NCI-H2029 (cell line): ENCODE measurements around the gene COL7A1.
"Not testable (repeated sequence)": the region's sequence is repeated elsewhere in the genome, so short reads cannot be mapped to it uniquely, and the experiment has no call there.

Experiments
- DNase-seq: peaks from one replicate; lab custom pipeline; 2025; lab: John Stamatoyannopoulos, UW

Gene COL7A1

DNA sequence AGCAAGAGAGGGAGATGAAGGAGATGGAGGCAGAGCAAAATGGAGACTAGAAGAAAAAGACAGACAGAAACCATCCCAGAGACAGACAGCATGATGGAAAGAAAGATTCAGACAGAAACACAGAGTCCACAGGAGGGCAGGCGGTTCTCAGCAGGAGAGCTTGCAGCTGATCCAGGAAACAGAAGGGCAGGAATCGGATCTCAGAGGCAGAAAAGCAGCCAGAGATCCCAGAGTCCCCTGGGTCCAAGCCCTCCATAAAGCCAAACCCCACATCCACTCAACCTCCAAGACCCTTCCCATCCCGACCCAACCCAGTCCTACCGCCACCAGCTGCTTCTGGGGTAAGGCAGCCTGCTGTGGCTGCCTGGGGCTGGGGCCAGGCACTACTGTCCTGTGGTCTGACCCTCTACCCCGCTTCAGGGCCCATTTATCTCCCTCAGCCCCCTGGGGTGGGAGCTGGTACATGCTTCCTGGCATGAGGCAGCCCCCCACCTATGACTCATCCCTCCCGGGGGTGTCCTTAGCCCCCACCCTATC, 31.7 kb downstream of the COL7A1 start, which contains the start of gene UCN2:
TSS of gene UCN2 (minus strand) at position 400 of the 537 bp plus-strand sequence. CDS start 657 bp downstream, outside the sequence.
- no peak for DNase-seq

DNA sequence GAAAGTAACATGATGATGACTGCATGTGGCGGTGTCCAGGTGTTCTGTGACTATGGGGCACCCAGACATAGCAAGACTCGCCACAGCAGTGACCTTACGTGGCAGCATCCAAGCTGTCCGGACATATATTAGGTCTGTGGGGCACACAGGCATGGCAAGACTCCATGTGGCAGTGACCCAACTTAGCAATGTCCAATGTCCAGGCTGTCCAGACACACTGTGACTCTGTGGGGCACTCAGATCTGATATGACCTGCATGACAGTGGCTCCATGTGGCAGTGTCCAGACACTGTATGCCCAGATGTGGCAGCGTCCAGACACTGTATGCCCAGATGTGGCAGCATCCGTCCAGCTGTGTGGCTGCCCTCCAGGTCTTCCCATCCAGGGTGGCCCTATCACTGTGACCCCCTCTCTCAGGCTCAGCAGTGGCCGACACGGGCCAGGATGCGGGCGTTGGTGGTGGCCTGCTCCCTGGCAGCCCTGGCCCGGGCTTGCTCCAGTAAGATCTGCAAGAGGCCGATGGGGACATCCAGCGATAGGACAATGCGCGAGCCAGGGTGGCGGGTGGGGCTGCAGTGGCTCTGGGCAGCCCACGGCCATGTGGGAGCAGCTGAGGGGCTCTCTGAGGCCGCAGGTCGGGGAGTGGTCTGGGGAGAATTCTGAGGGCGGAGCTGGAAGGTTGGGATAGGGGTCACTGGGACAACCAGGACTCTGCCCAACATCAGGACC, 32.6 kb downstream of the COL7A1 start:
- DNase-seq, result no peak

DNA sequence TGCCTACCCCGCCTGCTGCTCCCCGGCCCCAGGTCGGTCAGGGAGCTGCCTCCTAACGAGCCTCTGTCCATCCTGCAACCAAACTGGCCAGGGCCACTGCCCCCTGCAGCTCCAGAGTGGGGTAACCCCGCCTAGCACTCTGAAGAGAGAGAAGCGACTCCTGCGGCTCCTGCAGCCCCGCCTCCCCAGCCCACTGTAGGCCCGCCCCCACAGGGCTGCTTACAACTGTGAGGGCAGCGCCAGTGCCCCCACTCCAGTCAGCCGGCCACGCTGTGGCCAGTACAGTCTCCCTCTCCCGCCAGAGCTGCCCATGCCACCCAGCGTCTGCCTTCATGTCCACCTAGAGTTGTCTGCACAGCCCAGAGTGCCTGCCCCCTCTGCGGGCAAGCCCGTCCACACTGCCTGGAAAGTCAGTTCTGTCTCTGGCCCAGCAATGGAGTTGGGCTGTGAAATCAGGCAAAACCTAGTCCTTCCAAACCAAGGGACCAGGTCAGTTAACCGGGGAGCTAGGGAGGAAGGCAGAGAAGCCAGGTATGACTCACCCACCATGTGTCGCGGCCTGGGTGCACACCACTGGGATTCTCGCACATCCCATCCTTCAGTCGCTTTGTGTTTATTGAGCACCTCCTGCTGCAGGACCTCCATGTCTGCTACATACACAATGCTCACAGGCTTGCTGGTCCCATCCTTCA, 33.9 kb downstream of the COL7A1 start:
- DNase-seq, result no peak

DNA sequence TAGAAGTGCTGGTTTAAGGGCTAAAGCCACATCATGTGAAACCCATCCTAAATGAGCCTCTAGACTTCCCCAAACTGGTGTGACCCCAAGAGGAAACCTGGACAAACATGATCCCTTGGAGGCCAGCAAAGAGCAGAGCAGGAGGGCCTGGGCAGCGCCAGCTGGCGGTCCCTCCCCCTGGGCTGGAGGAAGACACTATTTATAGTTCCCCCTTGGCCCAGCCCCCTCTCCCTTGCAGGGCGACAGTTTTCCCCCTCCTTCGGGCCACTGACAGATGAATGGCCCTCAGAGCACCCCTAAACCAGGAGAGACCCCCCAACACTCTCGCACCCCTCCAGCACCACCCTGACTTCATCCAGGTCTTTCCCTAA, 34.5 kb downstream of the COL7A1 start:
- no peak for DNase-seq

DNA sequence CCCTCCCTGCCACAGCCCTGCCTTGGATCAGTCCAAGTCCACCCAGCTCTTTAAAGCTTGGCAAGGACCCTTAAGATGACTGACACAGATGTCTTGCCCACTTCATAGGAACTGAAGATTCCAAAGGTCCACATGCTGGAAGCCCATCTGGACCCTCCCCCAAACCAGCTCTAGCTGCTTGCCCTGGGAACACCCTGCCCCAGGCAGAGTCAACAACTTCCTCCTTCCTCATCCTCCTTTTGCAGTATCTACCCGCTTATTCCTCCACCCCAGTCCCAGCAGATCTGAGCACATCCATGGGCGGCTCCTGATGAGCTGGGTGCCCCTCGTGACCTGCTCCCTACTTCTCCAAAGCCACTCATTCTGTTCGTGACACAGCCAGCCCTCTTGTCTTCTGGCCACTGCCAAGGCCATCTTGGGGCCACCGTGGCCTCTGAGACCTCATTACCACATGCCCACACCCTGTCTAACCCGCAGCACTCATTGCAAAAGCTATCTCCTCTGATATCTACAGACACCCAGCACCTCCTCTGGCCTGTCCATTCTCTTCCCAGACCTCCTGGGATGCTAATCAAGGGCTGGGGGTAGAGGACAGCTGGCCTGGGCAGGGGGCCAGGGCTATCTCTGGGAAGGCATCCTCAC, 36.5 kb downstream of the COL7A1 start:
- no peak for DNase-seq

DNA sequence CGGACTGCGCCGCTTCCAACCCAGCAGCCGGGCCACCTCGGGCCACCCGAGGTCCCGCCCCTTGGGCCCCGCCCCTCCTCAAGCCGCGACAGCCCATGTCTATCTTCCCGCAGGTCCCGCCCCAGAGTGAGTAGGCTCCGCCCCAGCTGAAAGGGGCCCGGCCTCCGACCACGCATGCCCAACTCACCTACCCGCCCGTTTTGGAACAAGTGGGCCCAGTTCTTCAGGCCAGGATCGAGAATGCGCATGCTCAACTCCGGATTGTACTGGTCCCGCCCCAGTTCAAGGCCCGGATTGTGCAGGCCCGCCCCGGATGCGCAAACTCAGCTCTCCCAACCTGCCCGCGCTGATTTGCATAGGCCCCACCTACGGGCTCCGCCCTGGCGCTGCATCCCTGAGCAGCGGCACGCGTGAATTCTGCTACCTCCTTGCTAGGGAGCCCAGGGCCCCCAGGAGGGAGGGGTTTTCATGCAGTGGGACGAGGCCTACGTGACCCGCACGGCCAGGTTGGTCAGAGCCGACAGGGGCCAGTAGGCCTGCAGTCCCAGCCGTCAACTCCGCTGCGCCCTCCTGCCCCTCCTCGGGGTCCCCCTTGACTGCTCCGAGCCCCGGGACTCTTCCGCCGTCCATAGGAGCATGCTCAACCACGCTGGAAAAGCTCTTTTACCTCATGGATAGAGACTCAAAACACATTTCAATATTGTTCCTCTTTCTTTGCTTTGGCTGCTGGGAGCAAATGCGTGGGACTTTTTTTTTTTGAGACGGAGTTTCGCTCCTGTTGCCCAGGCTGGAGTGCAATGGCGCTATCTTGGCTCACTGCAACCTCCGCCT, 38.1 kb downstream of the COL7A1 start, which contains the start of gene PFKFB4:
TSS of gene PFKFB4 (minus strand) at position 8 of the 831 bp plus-strand sequence. CDS start 26 bp downstream, outside the sequence.
- DNase-seq, result peak; percentile 96

DNA sequence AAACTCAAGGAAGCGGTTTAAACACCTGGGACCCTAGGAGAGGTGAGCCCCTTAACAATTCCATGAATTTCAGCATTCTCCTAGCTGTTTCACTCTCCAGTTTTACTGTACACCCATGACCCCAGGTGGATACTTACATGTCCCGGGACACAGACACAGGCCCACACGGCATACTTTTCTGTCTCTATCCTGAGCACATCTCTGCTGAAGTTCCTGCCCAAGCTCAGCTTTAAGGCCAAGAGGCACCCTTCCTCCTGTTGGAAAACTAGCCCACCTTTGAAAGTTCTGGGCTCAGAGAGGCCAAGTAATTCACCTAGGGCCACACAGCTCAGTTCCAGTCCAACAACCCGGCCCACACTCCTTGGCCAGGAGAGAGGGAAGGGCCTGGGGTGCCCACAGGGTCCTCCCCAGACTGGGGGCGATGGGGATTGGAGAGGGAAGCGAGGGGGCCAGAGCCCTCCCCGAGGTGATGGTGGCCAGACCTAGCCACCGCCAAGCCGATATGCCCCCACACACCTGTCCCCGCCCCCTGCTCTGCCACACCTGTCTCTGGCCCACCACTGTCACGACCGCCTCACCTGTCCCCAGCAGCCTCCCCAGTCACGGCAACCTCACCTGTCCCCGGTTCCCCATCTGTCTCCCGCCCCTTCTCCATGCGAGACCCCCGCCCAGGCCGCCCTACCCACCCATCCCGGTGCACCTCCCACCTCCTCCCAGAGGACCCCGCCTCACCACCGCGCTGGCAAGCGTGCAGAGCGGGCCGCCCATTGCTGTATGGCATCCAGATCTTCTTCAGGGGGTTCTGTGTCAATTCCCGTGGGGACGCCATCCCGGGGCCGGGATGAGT, 39.0 kb downstream of the COL7A1 start:
- DNase-seq, result no peak

DNA sequence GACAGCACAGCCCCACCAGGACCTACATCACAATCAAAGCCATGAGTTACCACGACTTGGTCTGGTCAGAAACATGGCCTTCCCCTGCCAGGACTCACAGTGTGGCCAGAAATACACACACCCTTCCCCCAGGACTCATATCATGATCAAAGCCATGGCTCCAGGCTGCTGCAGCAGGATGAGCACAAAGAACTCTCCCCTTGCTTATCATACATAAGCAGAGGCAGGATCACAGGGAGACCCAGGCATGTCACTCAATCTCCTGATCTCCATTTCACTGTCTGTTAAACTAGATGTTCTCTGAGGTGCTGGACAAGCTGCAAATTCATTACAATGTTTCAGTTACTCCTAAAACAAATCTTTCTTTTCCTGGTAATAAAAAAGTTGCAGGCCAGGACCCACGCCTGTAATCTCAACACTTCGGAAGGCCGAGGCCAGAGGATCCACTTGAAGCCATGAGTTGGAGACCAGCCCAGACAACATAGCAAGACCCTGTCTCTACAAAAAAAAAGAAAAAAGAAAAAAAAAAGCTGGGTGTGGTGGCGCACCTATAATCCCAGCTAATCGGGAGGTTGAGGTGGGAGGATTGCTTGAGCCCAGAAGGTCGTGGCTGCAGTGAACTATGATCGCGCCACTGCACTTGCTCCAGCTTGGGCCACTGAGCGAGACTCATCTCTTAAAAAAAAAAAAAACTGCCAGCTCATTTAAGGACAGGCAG, 39.7 kb downstream of the COL7A1 start:
- DNase-seq, result no peak

DNA sequence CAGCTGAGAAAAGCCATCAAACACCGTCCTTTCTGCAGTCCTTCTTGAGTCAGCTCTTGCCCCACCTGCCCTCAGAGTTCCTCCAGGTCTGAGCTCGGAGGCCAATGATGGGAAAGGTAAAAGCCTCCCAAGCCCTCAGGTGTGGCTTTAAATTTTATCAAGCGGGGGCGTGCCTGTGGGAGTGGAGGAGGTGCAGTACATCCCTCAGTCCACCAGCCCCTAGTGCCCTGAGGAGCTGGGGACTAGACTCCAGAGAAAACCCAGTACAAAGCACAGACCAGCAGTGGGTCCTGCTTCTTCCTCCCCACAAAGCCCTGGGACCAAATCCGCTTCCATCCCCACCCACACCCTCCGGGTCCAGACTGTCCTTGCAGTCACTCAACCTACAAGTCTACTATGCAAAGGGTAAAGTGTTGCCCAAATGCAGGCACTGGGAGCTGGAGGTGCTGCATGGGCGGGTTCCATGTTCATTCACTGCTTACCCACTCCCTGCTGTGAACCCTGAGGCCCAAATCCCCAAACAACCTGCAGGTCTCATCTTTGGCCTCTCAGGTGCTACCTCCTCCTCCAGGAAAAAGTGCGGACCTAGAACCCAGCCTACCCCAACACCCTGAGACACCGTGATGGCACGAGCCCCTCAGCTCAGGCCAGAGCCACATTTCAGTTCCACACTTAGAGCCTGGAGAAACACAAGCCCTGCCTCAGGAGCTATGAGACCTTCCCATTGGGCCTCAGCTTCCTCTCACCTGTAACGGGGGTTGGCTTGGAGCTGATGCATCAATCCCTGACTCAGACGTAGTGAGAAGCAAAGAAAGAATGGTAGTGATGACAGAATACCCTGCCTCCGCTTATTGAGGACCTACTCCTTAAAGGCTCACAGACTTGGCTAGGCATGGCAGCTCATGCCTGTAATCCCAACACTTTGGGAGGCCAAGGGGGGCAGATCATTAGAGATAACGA, 41.0 kb downstream of the COL7A1 start:
- DNase-seq, result no peak

DNA sequence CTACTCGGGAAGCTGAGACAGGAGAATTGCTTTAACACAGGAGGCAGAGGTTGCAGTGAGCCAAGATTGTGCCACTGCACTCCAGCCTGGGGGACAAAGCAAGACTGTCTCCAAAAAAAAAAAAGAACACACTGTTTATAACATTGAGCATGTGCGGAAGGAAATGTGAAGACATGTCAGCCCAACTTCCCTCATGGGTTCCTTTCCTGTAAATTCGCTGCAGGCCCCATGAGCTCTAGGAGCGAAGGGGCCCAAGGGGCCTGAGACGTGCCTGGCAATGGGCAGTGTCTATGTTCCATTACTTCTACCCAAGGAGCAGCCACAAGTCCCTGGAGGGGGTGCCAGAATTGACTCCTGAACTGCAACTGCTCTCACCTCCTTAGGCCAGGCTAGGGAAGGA, 41.8 kb downstream of the COL7A1 start:
- DNase-seq, result no peak

DNA sequence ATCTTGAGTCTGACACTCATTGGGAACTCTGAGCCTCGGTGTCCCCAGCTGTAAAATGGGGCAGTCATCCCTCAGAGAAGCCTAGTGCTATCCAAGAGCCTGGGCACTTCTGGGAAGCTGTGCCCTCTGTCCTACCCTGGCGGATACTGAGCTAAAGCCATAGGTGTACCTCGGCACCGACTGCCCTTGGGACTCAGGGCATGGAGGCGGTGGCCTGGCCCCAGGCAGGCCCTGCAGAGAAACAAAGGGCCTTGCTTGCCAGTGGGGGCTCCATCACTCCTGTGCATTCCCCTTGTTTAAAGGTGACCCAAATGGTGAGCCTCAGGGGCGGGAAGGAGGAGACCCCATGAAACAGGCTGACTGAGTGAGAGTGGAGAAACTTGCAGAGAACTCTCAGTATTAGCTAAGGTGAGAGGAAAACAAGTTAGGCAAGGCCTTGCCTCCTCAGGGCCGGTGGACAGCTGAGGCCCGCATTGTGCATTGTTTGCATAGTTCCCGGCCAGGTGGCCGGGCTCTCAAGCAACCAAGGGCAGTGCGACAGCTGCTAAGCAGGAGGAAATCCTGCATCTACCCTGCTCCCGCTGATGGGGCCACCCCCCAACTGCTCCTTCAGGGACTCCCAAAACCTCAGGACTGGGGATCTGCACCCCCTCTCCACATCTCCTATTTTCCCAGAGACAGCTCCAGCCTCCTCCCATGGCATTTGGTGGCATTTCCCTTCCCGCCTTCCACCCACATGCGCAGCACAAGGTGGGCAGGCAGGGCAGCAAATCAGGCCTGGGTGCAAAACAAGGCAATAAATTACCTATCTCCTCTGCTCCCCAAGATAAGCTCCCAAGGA, 42.8 kb downstream of the COL7A1 start:
- DNase-seq, result no peak

DNA sequence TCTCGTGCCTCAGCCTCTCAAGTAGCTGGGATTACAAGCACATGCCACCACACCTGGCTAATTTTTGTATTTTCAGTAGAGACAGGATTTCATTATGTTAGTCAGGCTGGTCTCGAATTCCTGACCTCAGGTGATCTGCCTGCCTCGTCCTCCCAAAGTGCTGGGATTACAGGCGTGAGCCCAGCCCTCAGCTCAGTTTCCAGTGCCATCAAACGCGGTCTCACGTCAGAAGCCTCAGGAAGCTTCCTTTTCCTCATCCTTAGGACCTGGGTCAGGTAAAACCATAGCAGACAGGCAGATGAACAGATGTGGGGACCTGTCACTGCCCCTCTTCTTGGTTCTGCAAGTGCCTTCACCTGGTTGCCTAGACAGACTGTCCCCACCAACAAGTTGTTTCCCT, 43.5 kb downstream of the COL7A1 start:
- DNase-seq, result not testable (repeated sequence)

DNA sequence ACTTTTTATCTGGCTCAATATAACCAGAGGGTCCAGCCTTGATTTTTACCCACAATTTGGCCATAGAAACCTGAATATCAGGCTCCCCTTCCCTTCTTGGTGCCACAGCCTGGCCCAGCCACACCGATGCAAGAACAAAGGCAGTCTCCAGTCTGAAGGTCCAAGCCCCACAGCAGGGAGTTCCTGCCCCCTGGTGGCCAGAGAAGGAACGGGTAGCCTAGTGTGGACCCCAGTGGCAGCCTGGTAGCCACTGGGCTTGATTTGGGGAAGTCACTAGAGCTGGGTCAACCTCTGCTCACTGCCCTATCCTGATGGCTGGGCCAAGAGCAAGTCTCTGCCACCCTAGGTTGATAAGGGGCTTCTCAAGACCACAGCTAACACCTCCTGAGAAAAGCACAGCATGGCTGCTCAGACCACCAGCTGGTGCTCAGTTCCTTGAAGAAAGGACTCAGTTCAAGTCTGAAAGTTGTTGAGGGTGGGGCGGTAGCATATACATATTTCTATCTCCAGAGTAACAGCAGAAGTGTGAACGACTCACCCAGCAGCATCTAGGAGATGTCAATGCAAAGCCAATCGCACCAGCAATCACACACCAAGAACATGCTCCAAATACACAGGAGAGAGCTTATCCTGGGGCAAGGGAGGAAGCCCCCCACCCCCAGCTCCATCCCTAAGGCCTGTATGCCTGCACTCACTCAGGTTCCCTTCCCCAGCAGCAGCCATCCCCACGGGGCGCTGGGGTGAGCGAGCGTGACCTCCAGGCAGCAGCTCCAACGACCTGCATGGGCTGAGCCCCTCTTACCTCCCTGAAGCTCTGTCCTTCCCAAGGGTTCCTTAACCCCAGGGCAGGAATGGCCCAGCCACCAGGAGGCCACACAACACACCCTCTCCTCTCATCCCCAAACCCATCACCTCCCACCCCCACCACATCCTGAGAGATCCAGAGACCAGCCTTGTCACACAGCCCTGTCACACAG, 46.1 kb downstream of the COL7A1 start:
- DNase-seq, result peak; percentile 30

DNA sequence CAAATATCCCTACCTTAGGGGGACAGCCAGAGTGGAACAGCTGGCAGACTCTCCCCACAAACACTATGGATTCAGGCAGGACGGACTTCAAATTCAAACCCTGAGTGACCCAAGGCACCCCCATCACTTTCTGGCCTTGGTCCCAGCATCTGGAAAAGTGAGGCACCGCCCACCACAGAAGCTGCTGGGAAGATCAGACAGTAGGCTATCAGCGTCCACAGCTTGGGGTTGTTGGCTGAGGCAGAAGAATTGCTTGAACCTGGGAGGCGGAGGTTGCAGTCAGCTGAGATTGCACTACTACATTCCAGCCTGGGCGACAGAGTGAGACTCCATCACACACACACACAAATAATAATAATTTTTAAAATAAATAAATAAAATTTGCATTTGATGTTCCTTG, 47.0 kb downstream of the COL7A1 start:
- no peak for DNase-seq

DNA sequence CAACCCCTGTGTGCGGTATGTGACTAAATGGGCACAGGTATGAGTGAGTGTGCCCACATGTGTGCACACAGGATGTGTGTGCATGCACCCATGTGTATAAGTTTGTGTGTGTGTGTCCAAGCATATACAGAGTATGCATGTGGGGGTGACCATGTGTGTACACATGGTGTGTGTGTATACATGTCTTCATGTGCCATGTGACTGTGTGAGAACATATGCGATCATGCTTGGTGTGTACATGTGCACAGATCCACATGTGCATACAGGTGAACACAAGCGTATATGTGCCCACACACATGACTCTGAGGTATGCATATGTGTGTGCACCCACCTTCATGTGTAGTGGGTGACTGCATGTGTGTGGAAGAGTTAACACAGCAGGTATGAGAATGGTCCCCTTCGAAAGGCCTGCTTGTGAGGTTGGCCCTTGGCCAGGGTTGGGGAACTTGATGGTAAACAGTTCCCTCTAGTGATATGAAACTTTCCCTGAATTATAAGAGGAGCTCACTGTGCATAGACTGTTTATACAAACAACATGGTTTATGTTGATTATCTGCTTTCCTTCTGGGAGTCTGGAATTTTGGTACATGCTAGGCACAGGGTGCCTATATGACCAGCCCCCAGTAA, 48.8 kb downstream of the COL7A1 start:
- DNase-seq, result no peak

DNA sequence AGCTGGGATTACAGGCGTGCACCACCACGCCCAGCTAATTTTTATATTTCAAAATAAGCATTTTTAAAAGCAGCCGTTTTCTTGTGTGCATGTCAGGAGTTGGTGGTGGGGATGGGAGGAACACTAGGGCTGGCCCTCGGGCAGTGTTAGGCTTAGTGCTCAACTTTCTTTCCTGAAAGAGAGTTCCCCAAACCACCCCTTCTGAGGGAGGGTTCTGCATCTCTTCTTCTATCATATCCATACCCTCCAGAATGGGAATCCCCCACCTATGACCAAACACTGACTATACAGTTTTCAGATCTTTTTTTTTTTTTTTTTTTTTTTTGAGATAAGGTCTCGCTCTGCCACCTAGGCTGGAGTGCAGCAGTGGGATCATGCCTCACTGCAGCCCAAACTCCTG, 51.0 kb downstream of the COL7A1 start:
- DNase-seq, result no peak
